H9 (cell line): ENCODE measurements around the gene RABL3. TPM values are rescaled to one million over a fixed set of nuclear protein-coding genes. Genes with fewer than 3 reads are reported as not detected.
A peak's percentile ranks its signal among the peaks of the same experiment; 100 is the strongest.
"Not testable (repeated sequence)": the region's sequence is repeated elsewhere in the genome, so short reads cannot be mapped to it uniquely, and the experiment has no call there.

Experiments used
- DNase-seq: peaks from one replicate; pipeline ENCODE4 v3.0.0-alpha.2; 2017
- H2AFZ ChIP-seq: one replicate; pipeline ENCODE4 v1.6.1; 2013; ENCODE audit warnings: mild to moderate bottlenecking, low read length, control low read depth, moderate library complexity
- H2AK5ac ChIP-seq: 2 replicates; pipeline ENCODE4 v1.6.1; 2013; ENCODE audit warnings: low read length, control low read depth, mixed read lengths; ENCODE audit not compliant: insufficient read length
- H2BK120ac ChIP-seq: one replicate; pipeline ENCODE4 v1.6.1; 2013; ENCODE audit warnings: low read depth, mild to moderate bottlenecking, low read length, control low read depth, inconsistent platforms; ENCODE audit not compliant: poor library complexity, severe bottlenecking
- H2BK12ac ChIP-seq: 2 replicates; pipeline ENCODE4 v1.6.1; 2013; ENCODE audit warnings: low read length, control low read depth, mixed read lengths, low read depth; ENCODE audit not compliant: insufficient read length
- H2BK15ac ChIP-seq: 2 replicates; pipeline ENCODE4 v1.6.1; 2013; ENCODE audit warnings: low read depth, low read length, control low read depth
- H2BK20ac ChIP-seq: one replicate; pipeline ENCODE4 v1.6.1; 2013; ENCODE audit warnings: low read depth, mild to moderate bottlenecking, low read length, control low read depth, inconsistent platforms; ENCODE audit not compliant: poor library complexity, severe bottlenecking
- H2BK5ac ChIP-seq: 2 replicates; pipeline ENCODE4 v1.6.1; 2013; ENCODE audit warnings: low read length, control low read depth, mixed read lengths; ENCODE audit not compliant: insufficient read length
- H3K14ac ChIP-seq: 2 replicates; pipeline ENCODE4 v1.6.1; 2013; ENCODE audit warnings: low read length, control low read depth; ENCODE audit not compliant: insufficient read depth
- H3K18ac ChIP-seq: 2 replicates; pipeline ENCODE4 v1.6.1; 2013; ENCODE audit warnings: low read depth, mild to moderate bottlenecking, mixed read lengths, low read length, control low read depth; ENCODE audit not compliant: insufficient read length
- H3K23ac ChIP-seq: 2 replicates; pipeline ENCODE4 v1.6.1; 2013; ENCODE audit warnings: low read length, control low read depth, mixed read lengths, low read depth; ENCODE audit not compliant: insufficient read length
- H3K23me2 ChIP-seq: 2 replicates; pipeline ENCODE4 v1.6.1; 2013; ENCODE audit warnings: low read depth, mild to moderate bottlenecking, mixed read lengths, low read length, control low read depth; ENCODE audit not compliant: insufficient read length, poor library complexity, severe bottlenecking
- H3K27ac ChIP-seq: 2 replicates; pipeline ENCODE4 v1.5.1; 2013; ENCODE audit warnings: low read length, control low read depth, mixed read lengths, low read depth; ENCODE audit not compliant: insufficient read length
- H3K27me3 ChIP-seq: 2 replicates; pipeline ENCODE4 v1.6.1; 2013; ENCODE audit warnings: low read length, control low read depth, inconsistent platforms; ENCODE audit not compliant: insufficient read depth
- H3K4ac ChIP-seq: 2 replicates; pipeline ENCODE4 v1.6.1; 2013; ENCODE audit warnings: low read depth, mild to moderate bottlenecking, control low read depth, inconsistent platforms, low read length, moderate library complexity
- H3K4me1 ChIP-seq: 2 replicates; pipeline ENCODE4 v1.6.1; 2013; ENCODE audit warnings: low read length, control low read depth, inconsistent platforms; ENCODE audit not compliant: insufficient read depth
- H3K4me2 ChIP-seq: 2 replicates; pipeline ENCODE4 v1.6.1; 2013; ENCODE audit warnings: low read length, control low read depth, mixed read lengths; ENCODE audit not compliant: insufficient read length, insufficient read depth
- H3K56ac ChIP-seq: 2 replicates; pipeline ENCODE4 v1.6.1; 2013; ENCODE audit warnings: low read depth, mild to moderate bottlenecking, mixed read lengths, low read length, control low read depth; ENCODE audit not compliant: insufficient read length
- H3K79me1 ChIP-seq: 2 replicates; pipeline ENCODE4 v1.6.1; 2013; ENCODE audit warnings: low read depth, mild to moderate bottlenecking, moderate library complexity, low read length, control low read depth, inconsistent platforms; ENCODE audit not compliant: insufficient read depth, poor library complexity, severe bottlenecking
- H3K79me2 ChIP-seq: 2 replicates; pipeline ENCODE4 v1.6.1; 2013; ENCODE audit warnings: low read length, control low read depth, inconsistent platforms; ENCODE audit not compliant: insufficient read depth
- H3K9ac ChIP-seq: 2 replicates; pipeline ENCODE4 v1.6.1; 2013; ENCODE audit warnings: low read length, control low read depth, mixed read lengths; ENCODE audit not compliant: insufficient read length; ENCODE audit errors: extremely low read depth
- H3K9me3 ChIP-seq: one replicate; pipeline ENCODE4 v1.6.1; 2013; ENCODE audit warnings: low read depth, low read length, inconsistent platforms; ENCODE audit not compliant: control insufficient read depth
- H3T11ph ChIP-seq: one replicate; pipeline ENCODE4 v1.6.1; 2013; ENCODE audit warnings: mild to moderate bottlenecking, low read length, control low read depth, inconsistent platforms
- H4K20me1 ChIP-seq: one replicate; pipeline ENCODE4 v1.6.1; 2013; ENCODE audit not compliant: control insufficient read depth, insufficient read length, insufficient read depth
- H4K5ac ChIP-seq: 2 replicates; pipeline ENCODE4 v1.6.1; 2013; ENCODE audit warnings: low read depth, mild to moderate bottlenecking, mixed read lengths, low read length, control low read depth; ENCODE audit not compliant: insufficient read length
- H4K8ac ChIP-seq: replicated peaks from 2 replicates; pipeline ENCODE4 v1.6.1; 2013; ENCODE audit warnings: low read length, control low read depth, mixed read lengths, low read depth; ENCODE audit not compliant: insufficient read length
- H4K91ac ChIP-seq: 2 replicates; pipeline ENCODE4 v1.6.1; 2013; ENCODE audit warnings: low read depth, mild to moderate bottlenecking, moderate library complexity, mixed read lengths, low read length, control low read depth; ENCODE audit not compliant: insufficient read length
- H3K27ac Mint-ChIP-seq, 3 experiments: 2 replicates in 2 of 3; 3 replicates in 1 of 3; pipeline ENCODE4 v1.8.0; 2020 to 2021; ENCODE audit warnings: mixed read lengths in 3 of 3, mild to moderate bottlenecking in 1 of 3, moderate library complexity in 1 of 3
- H3K27me3 Mint-ChIP-seq: 2 replicates; pipeline ENCODE4 v1.8.0; 2021; ENCODE audit warnings: low read depth, mild to moderate bottlenecking, moderate library complexity, mixed read lengths
- H3K36me3 Mint-ChIP-seq, 3 experiments: 2 replicates in 2 of 3; 3 replicates in 1 of 3; pipeline ENCODE4 v1.8.0; 2020 to 2021; ENCODE audit warnings: low read depth in 3 of 3, mixed read lengths in 3 of 3; ENCODE audit not compliant: insufficient read depth in 1 of 3
- H3K4me1 Mint-ChIP-seq, 2 experiments: 2 replicates each; pipeline ENCODE4 v1.8.0; 2020; ENCODE audit warnings: mixed read lengths in 2 of 2
- H3K4me3 Mint-ChIP-seq, 2 experiments: 2 replicates in 1 of 2; 3 replicates in 1 of 2; pipeline ENCODE4 v1.8.0; 2020 to 2021; ENCODE audit warnings: mild to moderate bottlenecking in 2 of 2, mixed read lengths in 2 of 2, moderate library complexity in 1 of 2
- H3K9me3 Mint-ChIP-seq, 2 experiments: 2 replicates in 1 of 2; 3 replicates in 1 of 2; pipeline ENCODE4 v1.8.0; 2020; ENCODE audit warnings: mild to moderate bottlenecking in 2 of 2, mixed read lengths in 2 of 2, moderate library complexity in 1 of 2
- CTCF ChIP-seq: fragments of 200-600 bp; sonication (generic); conservative IDR thresholded peaks from 3 replicates; pipeline ENCODE4 v1.8.0; 2021; ENCODE audit warnings: antibody characterized with exemption, mild to moderate bottlenecking
- WGBS: extraction: QIAGEN DNeasy Blood & Tissue Kit; methylation state at CpG from one replicate; pipeline ENCODE4 v1.1.7; 2013; ENCODE audit warnings: missing lambda C conversion rate, low lambda C conversion rate, mixed read lengths; ENCODE audit not compliant: insufficient read length; ENCODE audit errors: extremely low coverage; 5-methylcytosine and 5-hydroxymethylcytosine counted together
- total RNA-seq: library from RNA; stranded (reverse); gene quantifications from 2 replicates; pipeline ENCODE4 v1.2.1, GENCODE V29; 2021

Gene RABL3
- total RNA-seq, 1 experiment from 2014 or later, result 26.7 TPM

- peak overlapping the region; percentile 65 for H3K18ac ChIP-seq
- H4K20me1 ChIP-seq, H2AFZ ChIP-seq, H3K79me2 ChIP-seq, H2BK120ac ChIP-seq, H4K8ac ChIP-seq, H3K27me3 ChIP-seq, H3K9me3 ChIP-seq, H3K4ac ChIP-seq, H2AK5ac ChIP-seq, H2BK12ac ChIP-seq, H2BK20ac ChIP-seq, H3K23me2 ChIP-seq, H3K4me1 ChIP-seq, H3K56ac ChIP-seq, H3K79me1 ChIP-seq, H3K9me3 Mint-ChIP-seq, H3K27me3 Mint-ChIP-seq, H2BK5ac ChIP-seq, H2BK15ac ChIP-seq, H3T11ph ChIP-seq, H4K5ac ChIP-seq, H4K91ac ChIP-seq, H3K23ac ChIP-seq: not testable (repeated sequence)
- no CpG with 5 or more reads among the region's 20 CpGs for WGBS
- peak overlapping the region; percentile 54 for H3K9ac ChIP-seq
- H3K4me3 Mint-ChIP-seq, result peak overlapping the region; percentile 70 to 74
- H3K14ac ChIP-seq, result peak overlapping the region; percentile 55
- H3K36me3 Mint-ChIP-seq, result peaks cover 6 to 12% (median 12%) of the 10 kb centered on the region in 3 experiments; a peak in 6 of 7 replicates
- H3K4me1 Mint-ChIP-seq, result peaks cover 19 to 24% of the 10 kb centered on the region in 2 experiments
- peak overlapping the region; percentile 89 for H3K4me2 ChIP-seq
- peak overlapping the region; percentile 68 for H3K27ac ChIP-seq
- peak; percentile 26; the same call in 2 of the 3 replicates for TF ChIP-seq CTCF
- peak; percentile 57 for DNase-seq
- peak overlapping the region; percentile 80 to 97 (median 95) for H3K27ac Mint-ChIP-seq
Measured at GRCh38 chr3:120719167-120719834, 23.0 kb downstream of the RABL3 start.
